ENCODE data around the gene SYT8.
A peak's percentile ranks its signal among the peaks of the same experiment; 100 is the strongest.

SYT8 gene

DNA sequence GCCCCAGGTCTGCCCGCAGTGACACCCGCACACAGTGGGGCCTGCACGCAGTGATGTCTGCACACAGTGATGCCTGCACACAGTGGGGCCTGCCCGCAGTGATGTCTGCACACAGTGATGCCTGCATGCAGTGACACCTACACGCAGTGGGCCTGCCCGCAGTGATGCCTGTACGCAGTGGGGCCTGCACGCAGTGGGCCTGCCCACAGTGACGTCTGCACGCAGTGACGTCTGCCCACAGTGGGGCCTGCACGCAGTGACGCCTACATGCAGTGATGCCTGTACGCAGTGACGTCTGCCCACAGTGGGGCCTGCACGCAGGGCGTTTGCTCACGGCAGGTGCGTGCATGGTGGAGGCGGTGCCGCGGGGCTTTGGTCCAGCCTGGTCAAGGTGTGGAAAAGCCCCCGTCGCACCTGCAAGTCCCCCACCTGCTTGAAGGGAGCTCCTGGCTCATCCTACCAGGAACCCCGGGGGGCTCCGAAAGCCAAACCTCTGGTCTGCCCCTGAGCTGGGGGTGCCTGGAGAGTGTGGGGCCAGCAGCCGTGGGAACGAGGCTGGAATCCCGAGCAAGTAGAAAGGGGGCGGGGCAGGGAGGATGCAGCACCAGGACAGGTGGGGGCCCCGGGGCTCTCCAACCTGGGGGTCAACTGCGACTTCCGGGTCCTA, 8.9 kb upstream of the SYT8 start:
- H3K27me3 Mint-ChIP-seq, result peaks cover 15% of the 10 kb centered on the region
- ATAC-seq, result no peak
- DNase-seq, result no peak
- H3K4me1 Mint-ChIP-seq, result no peaks in the 10 kb centered on the region
- H3K9me3 Mint-ChIP-seq, result peaks cover 0 to 10% of the 10 kb centered on the region in 2 donors
- H3K4me3 Mint-ChIP-seq, result no peak overlapping the region
- no peak overlapping the region for H3K27ac Mint-ChIP-seq

DNA sequence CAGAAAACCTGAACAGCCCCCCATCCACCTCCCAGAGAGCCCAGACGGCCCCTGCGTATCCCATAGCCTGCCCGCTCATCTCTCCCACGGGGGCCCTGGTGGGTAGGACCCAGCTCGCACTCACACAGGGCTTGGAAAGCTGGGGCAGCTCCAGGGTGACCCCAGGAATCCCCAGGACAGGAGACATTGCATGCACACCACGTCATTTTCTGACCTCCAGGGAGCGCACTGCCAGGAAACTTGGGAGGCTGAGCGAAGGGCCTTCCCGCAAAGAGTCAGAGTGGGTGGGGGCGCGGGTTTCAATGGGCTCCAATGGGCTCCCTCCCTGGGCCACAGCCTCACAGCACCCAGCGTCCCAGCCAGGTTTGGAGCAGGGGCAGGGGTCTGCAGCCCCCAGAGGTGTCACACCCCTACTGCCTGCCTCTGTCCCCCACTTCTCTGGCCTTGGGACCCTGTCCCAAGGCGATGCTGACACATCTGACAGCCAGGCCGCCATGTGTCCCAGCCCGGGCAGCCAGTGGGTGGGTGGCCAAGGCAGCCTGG, 8.2 kb upstream of the SYT8 start:
- Mint-ChIP-seq H3K9me3 (peaks cover 0 to 3% of the 10 kb centered on the region in 2 donors), H3K4me3 (no peak overlapping the region), H3K27me3 (peaks cover 20% of the 10 kb centered on the region), H3K4me1 (no peaks in the 10 kb centered on the region), H3K27ac (peak overlapping the region in 1 of 2 donors; percentile 76)
- ATAC-seq (no peak), DNase-seq (no peak)

DNA sequence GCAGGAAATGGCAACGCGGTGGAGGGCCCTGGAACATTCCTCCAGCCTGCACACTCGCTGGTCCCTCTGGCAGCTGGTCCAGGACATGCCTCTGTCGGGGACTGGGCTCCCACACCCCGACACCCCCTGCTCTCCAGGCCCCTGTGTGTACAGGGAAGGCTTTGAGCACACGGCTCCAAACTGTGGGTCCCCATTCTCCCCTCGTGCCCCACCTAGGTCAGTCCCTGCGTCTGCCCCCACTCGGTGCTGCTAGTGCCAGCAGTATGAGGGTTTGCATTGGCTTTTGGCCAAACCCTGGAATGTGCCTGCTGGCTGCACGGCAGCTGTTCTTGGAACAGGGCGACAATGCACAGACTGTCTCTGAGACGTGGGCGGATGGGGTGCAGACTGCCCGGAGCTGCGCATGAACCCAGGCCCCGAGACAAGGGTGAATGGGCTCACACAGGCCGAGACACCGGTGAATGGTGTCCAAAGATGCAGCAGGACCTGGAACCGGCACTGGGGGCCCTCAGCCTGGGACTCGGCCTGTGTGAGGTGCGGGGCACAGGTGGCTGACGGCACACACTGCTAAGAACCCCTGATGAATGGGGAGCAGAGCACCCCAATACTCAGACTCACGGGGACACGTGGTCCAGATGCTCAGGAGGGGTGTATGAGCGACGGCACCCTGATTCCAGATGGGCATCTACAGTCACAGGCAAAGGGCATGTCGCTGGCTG, 7.5 kb upstream of the SYT8 start:
- peaks cover 26% of the 10 kb centered on the region for H3K27me3 Mint-ChIP-seq
- ATAC-seq (no peak), DNase-seq (no peak)
- peaks cover 6% of the 10 kb centered on the region for H3K4me1 Mint-ChIP-seq
- no peak overlapping the region for H3K27ac Mint-ChIP-seq
- H3K4me3 Mint-ChIP-seq, result no peak overlapping the region
- no peaks in the 10 kb centered on the region for H3K9me3 Mint-ChIP-seq

- H3K27ac Mint-ChIP-seq, result no peak overlapping the region
- no peaks in the 10 kb centered on the region for H3K9me3 Mint-ChIP-seq
- H3K27me3 Mint-ChIP-seq, result peaks cover 29% of the 10 kb centered on the region
- no peak for ATAC-seq
- DNase-seq, result no peak
- H3K4me3 Mint-ChIP-seq, result no peak overlapping the region
- peaks cover 13% of the 10 kb centered on the region for H3K4me1 Mint-ChIP-seq
These were observed 6.9 kb upstream of the SYT8 start for GRCh38 chr11:1827931-1828330.

GRCh38 chr11:1828542-1828941, 6.2 kb upstream of the SYT8 start:
- no peak overlapping the region for H3K27ac Mint-ChIP-seq
- DNase-seq (no peak), ATAC-seq (no peak)
- peaks cover 35% of the 10 kb centered on the region for H3K27me3 Mint-ChIP-seq
- no peak overlapping the region for H3K4me3 Mint-ChIP-seq
- H3K9me3 Mint-ChIP-seq, result no peaks in the 10 kb centered on the region
- H3K4me1 Mint-ChIP-seq, result peaks cover 13% of the 10 kb centered on the region

DNA sequence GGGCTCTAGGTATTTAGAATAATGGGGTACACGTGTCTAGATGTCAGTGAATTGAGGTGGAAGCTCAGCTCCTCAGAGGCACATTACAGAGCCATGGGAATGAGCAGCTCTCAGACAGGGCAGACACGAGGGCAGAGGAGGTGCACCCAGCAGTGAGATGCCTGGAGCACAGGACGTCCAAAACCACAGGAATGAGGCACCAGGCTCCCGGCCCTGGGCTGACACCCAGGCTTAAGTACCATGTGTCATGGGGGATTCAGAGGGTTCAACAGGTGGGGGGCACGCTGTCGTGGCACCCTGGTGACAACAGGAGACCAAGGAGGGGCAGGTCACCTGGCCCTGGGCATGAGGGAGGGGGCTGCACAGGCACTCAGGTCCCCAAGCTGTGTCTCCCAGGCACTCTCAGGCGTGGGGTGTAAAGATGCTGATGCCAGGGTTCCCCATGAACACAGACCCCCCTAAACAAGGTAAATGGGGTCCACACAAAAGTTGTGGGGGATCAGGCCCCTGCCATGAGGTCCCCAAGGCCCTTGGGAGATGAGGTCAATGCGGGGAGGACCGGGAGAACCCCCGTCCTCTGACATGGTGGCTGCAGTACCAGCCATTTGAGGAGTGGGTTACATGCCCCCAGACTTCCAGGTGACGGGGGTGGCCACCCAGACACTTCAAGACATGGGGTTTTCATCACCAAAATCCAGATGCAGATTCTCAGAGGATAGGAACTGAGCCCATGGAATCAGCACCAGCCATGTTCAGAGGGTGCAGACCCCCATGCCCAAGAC, 5.6 kb upstream of the SYT8 start:
- H3K27ac Mint-ChIP-seq, result peak overlapping the region in 1 of 2 donors; percentile 27
- ATAC-seq, result no peak
- no peak for DNase-seq
- no peak overlapping the region for H3K4me3 Mint-ChIP-seq
- H3K4me1 Mint-ChIP-seq, result peaks cover 13% of the 10 kb centered on the region
- no peaks in the 10 kb centered on the region for H3K9me3 Mint-ChIP-seq
- H3K27me3 Mint-ChIP-seq, result peaks cover 37% of the 10 kb centered on the region

DNA sequence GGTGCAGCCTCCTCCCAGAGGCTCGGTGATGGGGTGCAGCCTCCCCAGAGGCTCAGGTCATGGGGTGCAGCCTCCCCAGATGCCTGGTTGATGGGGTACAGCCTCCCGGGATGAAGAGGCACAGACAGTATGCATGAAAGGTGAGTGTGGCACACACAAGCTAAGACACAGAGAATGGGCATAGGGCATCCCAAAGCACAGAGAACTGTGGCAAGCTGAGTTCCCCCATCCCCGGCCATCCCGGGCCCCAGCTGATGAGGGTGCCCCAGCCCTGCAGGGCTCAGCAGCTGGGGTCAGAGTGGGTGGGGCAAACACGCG, 4.8 kb upstream of the SYT8 start:
- H3K4me3 Mint-ChIP-seq, result no peak overlapping the region
- ATAC-seq, result no peak
- no peak overlapping the region for H3K27ac Mint-ChIP-seq
- peaks cover 37% of the 10 kb centered on the region for H3K27me3 Mint-ChIP-seq
- H3K9me3 Mint-ChIP-seq, result no peaks in the 10 kb centered on the region
- DNase-seq, result no peak
- peaks cover 13% of the 10 kb centered on the region for H3K4me1 Mint-ChIP-seq

DNA sequence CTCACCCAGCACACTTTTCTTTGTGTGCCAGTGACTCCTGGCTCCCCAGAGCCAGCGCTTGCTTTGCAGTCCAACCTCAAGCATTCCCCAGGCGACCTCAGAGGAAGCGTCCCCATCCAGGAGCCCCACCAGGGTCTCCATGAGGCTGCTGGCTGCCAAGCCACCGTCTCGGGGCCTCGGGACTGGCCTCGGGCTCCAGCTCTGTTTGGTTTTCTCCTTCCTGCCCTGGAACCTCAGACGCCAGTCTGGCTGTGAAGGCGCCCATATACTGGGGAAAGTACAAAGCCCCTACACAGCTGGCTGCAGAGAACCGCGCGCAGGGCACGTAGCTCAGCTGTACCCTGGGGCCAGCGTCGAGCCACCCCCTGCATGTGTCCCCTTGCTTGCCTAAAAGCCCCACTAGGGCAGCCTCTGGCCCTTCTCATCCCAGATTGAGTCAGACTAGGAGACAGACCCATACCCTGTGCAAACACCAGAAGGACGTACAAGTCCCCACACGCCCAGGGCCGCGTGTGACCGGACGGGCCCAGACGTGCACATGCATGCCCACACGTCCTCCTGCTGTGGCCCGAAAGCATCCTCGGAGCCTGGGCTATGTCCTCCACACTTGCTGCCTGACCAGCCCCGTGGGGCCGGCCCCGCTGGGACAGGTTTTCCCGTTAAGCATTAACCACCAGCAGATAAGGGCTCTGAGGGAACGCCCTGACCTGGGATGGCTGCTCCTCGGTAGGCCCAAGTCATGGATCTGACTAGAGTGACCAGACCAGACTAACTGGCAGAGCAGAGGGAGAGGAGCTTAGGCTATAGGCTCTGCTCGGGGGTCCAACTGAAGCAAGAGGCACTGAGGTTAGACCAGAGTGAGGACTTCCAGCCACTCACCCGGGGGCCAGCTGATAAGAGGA, 4.2 kb upstream of the SYT8 start:
- peaks cover 37% of the 10 kb centered on the region for H3K27me3 Mint-ChIP-seq
- H3K9me3 Mint-ChIP-seq, result no peaks in the 10 kb centered on the region
- DNase-seq (peak in 1 of 2 donors; percentile 9), ATAC-seq (no peak)
- H3K4me3 Mint-ChIP-seq, result no peak overlapping the region
- H3K4me1 Mint-ChIP-seq, result peaks cover 13% of the 10 kb centered on the region
- H3K27ac Mint-ChIP-seq, result no peak overlapping the region

DNA sequence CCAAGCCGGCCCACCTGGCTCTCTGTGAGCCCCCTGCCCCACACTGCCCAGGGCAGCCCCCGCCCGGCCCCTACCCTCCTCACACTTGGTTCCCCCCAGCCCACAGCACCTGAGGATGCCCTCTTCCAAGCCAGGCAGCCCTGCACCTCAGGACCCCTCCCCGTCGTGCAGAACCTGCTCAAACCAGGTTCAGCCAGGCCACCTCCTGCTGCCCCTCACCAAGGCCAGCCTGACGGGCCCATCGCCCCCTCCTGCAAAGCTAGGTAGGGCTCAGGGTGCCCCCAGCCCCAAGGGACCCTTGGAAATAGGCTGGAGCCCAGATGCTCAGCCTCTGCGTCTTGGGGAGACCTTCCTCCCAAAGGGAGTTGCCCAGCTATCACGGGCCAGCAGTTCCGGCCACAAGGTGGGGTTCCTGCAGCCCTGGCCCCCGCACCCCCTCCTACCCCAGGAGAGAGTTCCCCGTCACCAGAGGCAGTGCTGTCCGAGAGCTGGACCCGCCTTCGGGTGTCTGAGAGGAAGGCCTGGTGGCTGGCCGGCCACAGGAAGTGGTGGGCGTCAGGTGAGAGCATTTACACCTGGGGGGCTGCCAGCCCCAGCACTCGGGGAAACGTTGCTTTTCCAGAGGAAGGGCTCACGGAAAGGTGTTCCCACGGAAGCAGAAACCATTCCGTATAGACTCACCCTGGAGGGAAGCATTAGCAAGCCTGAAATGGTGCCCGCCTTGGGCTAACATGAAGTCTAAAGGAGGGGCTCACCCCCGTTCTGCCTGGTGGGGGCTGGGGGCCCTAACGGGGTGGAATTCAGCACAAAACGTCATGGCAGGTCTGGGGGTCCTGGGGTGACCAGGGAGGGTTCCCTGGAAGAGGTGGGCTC, 3.2 kb upstream of the SYT8 start:
- Mint-ChIP-seq H3K27me3 (peaks cover 37% of the 10 kb centered on the region), H3K4me1 (peaks cover 13% of the 10 kb centered on the region), H3K4me3 (no peak overlapping the region), H3K9me3 (no peaks in the 10 kb centered on the region), H3K27ac (peak overlapping the region in 1 of 2 donors; percentile 74)
- DNase-seq (peak in 1 of 2 donors; percentile 11), ATAC-seq (no peak)

- Mint-ChIP-seq H3K27ac (peak overlapping the region in 1 of 2 donors; percentile 74), H3K4me1 (peaks cover 14% of the 10 kb centered on the region), H3K4me3 (no peak overlapping the region), H3K9me3 (no peaks in the 10 kb centered on the region), H3K27me3 (peaks cover 37% of the 10 kb centered on the region)
- ATAC-seq (peak; percentile 65), DNase-seq (peak; percentile 66 to 75)
These were observed 2.4 kb upstream of the SYT8 start for GRCh38 chr11:1832211-1832919.

- peaks cover 37% of the 10 kb centered on the region for H3K27me3 Mint-ChIP-seq
- H3K4me1 Mint-ChIP-seq, result peaks cover 19% of the 10 kb centered on the region
- no peak overlapping the region for H3K27ac Mint-ChIP-seq
- no peak for ATAC-seq
- DNase-seq, result peak in 1 of 2 donors; percentile 12
- no peaks in the 10 kb centered on the region for H3K9me3 Mint-ChIP-seq
- no peak overlapping the region for H3K4me3 Mint-ChIP-seq
These were observed 1.9 kb upstream of the SYT8 start for GRCh38 chr11:1832920-1833295.

- H3K27ac Mint-ChIP-seq, result peak overlapping the region in 1 of 2 donors; percentile 40
- no peaks in the 10 kb centered on the region for H3K9me3 Mint-ChIP-seq
- ATAC-seq (no peak), DNase-seq (no peak)
- H3K27me3 Mint-ChIP-seq, result peaks cover 32% of the 10 kb centered on the region
- H3K4me1 Mint-ChIP-seq, result peaks cover 22% of the 10 kb centered on the region
- no peak overlapping the region for H3K4me3 Mint-ChIP-seq
These were observed 654 bp upstream of the SYT8 start for GRCh38 chr11:1834062-1834610.

DNA sequence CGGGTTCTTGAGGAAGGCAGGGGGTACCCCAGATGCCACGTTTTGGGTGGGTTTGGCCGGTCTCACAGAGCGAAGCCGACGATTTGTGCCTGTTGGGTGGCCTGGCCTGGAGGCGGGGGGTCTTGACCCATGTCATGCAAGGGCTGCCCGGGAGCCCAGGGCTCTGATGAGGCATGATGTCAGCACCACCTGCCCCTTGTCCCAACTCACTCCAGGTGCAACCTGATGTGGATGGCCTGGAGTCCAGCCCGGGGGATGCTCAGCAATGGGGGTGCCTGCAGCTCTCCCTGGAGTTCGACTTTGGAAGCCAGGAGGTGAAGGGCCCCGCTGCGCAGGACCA, 851 bp downstream of the SYT8 start:
- H3K4me3 Mint-ChIP-seq, result no peak overlapping the region
- no peak for ATAC-seq
- DNase-seq, result no peak
- peaks cover 32% of the 10 kb centered on the region for H3K4me1 Mint-ChIP-seq
- no peak overlapping the region for H3K27ac Mint-ChIP-seq
- H3K27me3 Mint-ChIP-seq, result peaks cover 26% of the 10 kb centered on the region
- no peaks in the 10 kb centered on the region for H3K9me3 Mint-ChIP-seq
